Activated CD8-positive, alpha-beta T cell treated with anti-CD3 and anti-CD28 coated beads for 36 hours (primary cell): ENCODE data around the gene CLDN19. TPM values are rescaled to one million over a fixed set of nuclear protein-coding genes. Genes with fewer than 3 reads are reported as not detected.

Experiments
- ATAC-seq: fragments of 200-7000 bp; cut with Tn5 transposase; one replicate; pipeline ENCODE4 v1.10.0; 2021; ENCODE audit warnings: mild to moderate bottlenecking, moderate library complexity
- CTCF ChIA-PET: fragments of 350-600 bp; sonication (Branson Sonifier 250); formaldehyde crosslinking; loops from one replicate; lab custom pipeline; 2021; ENCODE audit warnings: antibody characterized with exemption; lab: Charles Lee
- POLR2A ChIA-PET: fragments of 350-600 bp; sonication (Branson Sonifier 250); formaldehyde crosslinking; loops from one replicate; lab custom pipeline; 2021; ENCODE audit warnings: antibody characterized with exemption; lab: Charles Lee
- DNase-seq: peaks from one replicate; pipeline ENCODE4 v3.0.0-alpha.2; 2020
- H3K27ac Mint-ChIP-seq: one replicate; pipeline ENCODE4 v1.8.0; 2021; ENCODE audit warnings: mild to moderate bottlenecking, mixed read lengths
- H3K27me3 Mint-ChIP-seq: one replicate; pipeline ENCODE4 v1.8.0; 2021; ENCODE audit warnings: mixed read lengths
- H3K36me3 Mint-ChIP-seq: one replicate; pipeline ENCODE4 v1.8.0; 2021; ENCODE audit warnings: low read depth, mixed read lengths
- H3K4me1 Mint-ChIP-seq: one replicate; pipeline ENCODE4 v1.8.0; 2021; ENCODE audit warnings: low read depth, mixed read lengths
- H3K4me3 Mint-ChIP-seq: one replicate; pipeline ENCODE4 v1.8.0; 2021; ENCODE audit warnings: mild to moderate bottlenecking, moderate library complexity, mixed read lengths
- H3K9me3 Mint-ChIP-seq: one replicate; pipeline ENCODE4 v1.8.0; 2021; ENCODE audit warnings: mixed read lengths
- intact Hi-C: fragments of 100-400 bp; cut with micrococcal nuclease; formaldehyde crosslinking; loops from one replicate; pipeline ENCODE4 v1.10.0; 2022
- total RNA-seq, 2 experiments: library from RNA; stranded (reverse); gene quantifications; one replicate each; pipeline ENCODE4 v1.2.3, GENCODE V29; 2021
- TF ChIP-seq, protein P1 (sequence below): fragments of 200-600 bp; IDR thresholded peaks from one replicate; pipeline ENCODE4 v1.8.0; 2022; ENCODE audit warnings: antibody characterized with exemption, mild to moderate bottlenecking

CLDN19 gene
- not detected for total RNA-seq

DNA sequence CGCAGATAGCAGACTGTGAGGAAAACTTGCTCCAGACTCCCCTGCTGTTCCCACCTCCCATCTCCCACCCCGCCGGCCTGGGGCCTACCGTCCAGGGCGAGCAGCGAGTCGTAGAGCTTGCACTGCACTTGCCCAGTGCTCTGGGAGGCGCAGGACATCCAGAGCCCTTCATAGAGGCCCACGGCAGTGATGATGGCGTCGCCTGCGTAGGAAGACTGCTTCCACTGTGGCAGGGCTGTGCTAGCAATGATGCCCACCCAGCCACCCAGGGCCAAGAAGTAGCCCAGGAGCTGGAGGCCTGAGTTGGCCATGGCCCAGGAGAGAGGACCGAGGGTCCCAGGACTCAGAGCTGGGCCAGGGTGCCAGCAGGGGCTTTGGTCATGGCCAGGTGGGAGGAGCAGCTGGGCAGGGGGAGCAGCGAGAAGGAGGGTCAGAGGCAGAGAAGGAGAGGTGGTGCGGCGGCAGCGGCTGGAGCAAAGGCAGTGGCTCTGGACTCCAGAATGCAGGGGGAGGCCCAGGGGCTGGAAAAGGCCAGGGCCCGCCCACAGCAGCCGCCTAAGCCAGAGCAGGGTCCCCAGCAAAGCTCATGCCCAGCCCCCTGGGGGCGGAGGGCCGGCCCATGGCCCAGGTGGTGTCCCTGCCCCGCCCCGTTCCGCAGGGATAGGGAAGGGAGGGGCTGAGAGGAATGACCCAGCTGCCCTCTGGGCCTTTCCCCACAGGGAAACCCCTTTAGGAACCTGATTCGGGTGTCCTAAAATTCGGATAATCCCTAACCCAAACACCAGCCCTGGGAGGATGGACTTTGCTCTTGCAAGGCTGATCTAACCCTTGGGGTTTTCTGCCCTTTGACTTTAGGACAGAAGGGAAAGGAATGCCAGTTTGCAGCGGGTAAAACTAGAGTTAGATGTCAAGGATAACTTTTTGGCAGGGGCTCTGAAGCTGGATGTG lies at the start of gene CLDN19:
Gene CLDN19, minus strand, starts transcription at position 484 of the 948 bp plus-strand sequence. Its CDS starts 173 bp downstream, at position 311.
- intact Hi-C loops: no loop called here
- ATAC-seq: no peak
- H3K27ac Mint-ChIP-seq: no peak within 1 kb of the TSS
- H3K4me3 Mint-ChIP-seq: no peak within 1 kb of the TSS
- ChIA-PET CTCF (no interaction called here), POLR2A (interaction anchor here (0.7 to 1.3 kb wide), 2 partner anchors 18 to 57 kb away, joined by 3 to 4 read pairs; no protein-coding TSS in a partner anchor)
- H3K4me1 Mint-ChIP-seq: peaks cover 7% of the 10 kb centered on the region
- H3K9me3 Mint-ChIP-seq: no peaks in the 10 kb centered on the region
- no peaks in the 10 kb centered on the region for H3K36me3 Mint-ChIP-seq
- DNase-seq: no peak
- H3K27me3 Mint-ChIP-seq: no peaks in the 10 kb centered on the region
- TF ChIP-seq, protein P1, sequence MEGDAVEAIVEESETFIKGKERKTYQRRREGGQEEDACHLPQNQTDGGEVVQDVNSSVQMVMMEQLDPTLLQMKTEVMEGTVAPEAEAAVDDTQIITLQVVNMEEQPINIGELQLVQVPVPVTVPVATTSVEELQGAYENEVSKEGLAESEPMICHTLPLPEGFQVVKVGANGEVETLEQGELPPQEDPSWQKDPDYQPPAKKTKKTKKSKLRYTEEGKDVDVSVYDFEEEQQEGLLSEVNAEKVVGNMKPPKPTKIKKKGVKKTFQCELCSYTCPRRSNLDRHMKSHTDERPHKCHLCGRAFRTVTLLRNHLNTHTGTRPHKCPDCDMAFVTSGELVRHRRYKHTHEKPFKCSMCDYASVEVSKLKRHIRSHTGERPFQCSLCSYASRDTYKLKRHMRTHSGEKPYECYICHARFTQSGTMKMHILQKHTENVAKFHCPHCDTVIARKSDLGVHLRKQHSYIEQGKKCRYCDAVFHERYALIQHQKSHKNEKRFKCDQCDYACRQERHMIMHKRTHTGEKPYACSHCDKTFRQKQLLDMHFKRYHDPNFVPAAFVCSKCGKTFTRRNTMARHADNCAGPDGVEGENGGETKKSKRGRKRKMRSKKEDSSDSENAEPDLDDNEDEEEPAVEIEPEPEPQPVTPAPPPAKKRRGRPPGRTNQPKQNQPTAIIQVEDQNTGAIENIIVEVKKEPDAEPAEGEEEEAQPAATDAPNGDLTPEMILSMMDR: no peak

GRCh38 chr1:42788021-42788420 lies 48.0 kb upstream of the CLDN19 start:
- Mint-ChIP-seq H3K9me3 (no peaks in the 10 kb centered on the region), H3K4me3 (no peak overlapping the region), H3K27me3 (no peaks in the 10 kb centered on the region), H3K4me1 (peaks cover 11% of the 10 kb centered on the region), H3K27ac (no peak overlapping the region), H3K36me3 (peaks cover 10% of the 10 kb centered on the region)
- ATAC-seq (no peak), DNase-seq (no peak)
- CTCF ChIA-PET: interaction anchor here (1.4 kb wide), 1 partner anchor 286 kb away, joined by 6 read pairs; no protein-coding TSS in a partner anchor
- intact Hi-C loops: no loop called here
- TF ChIP-seq, protein P1: no peak
- POLR2A ChIA-PET: no interaction called here

- TF ChIP-seq, protein P1: no peak
- ChIA-PET CTCF (no interaction called here), POLR2A (interaction anchor here (1.1 kb wide), 1 partner anchor 19 kb away, joined by 3 read pairs; the partner anchor contains the start of genes C1orf50 and P3H1)
- Mint-ChIP-seq H3K4me3 (no peak overlapping the region), H3K4me1 (peaks cover 11% of the 10 kb centered on the region), H3K36me3 (peaks cover 15% of the 10 kb centered on the region), H3K27ac (peak overlapping the region; percentile 65), H3K27me3 (no peaks in the 10 kb centered on the region), H3K9me3 (no peaks in the 10 kb centered on the region)
- no peak for DNase-seq
- intact Hi-C loops: no loop called here
- ATAC-seq: no peak
These were observed 46.1 kb upstream of the CLDN19 start for GRCh38 chr1:42786097-42786496.

DNA sequence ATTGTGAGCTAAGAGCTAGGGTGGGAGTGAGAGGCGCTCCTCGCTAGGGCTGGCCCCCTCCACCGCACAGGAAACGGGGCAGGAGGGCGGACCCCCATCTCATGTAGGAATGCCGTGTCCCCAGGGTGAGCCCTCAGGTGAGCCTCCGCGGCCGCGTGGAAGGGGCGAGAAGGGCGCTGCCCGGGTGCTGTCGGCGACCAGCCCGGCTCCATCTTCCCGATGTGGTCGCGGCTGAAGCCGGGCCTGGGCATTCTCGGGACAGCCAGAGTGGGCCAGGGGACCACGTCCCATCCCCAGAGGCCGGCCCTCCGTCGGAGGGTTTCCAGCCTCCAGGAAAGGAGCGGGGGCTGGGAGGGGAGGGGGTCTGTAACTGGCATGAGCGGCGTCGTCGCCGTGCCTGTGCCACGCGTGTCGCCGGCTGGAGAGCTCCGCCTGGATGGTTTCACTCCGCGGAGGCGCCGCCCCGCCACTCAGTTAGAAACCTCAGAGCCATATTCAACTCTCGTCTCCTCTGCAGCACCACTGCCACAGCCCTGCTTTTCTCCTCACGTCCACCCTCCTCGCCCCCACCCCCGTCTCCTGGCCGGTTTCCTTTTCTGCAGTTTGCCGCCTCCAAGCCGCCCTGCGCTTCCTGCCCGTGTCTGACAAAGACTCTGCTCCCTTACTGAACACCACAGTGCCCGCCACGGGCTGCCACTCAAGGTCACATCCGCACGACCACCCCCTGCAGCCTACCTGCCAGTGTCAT lies 45.1 kb upstream of the CLDN19 start, which contains the start of gene TMEM269:
Gene TMEM269, plus strand, starts transcription at position 46 of the 748 bp plus-strand sequence. CDS start 4,903 bp downstream, outside the sequence.
- peak within 1 kb of the TSS; percentile 65 for H3K27ac Mint-ChIP-seq
- ATAC-seq (peak; percentile 89), DNase-seq (peak; percentile 74)
- peak within 1 kb of the TSS; percentile 62 for H3K4me3 Mint-ChIP-seq
- H3K27me3 Mint-ChIP-seq: no peaks in the 10 kb centered on the region
- H3K36me3 Mint-ChIP-seq: peaks cover 22% of the 10 kb centered on the region
- ChIA-PET CTCF (interaction anchor here (0.6 to 1.0 kb wide), 2 partner anchors 16 to 290 kb away, joined by 3 to 4 read pairs; no protein-coding TSS in a partner anchor), POLR2A (interaction anchor here (1.0 to 1.8 kb wide), 2 partner anchors 31 to 129 kb away, joined by 3 to 4 read pairs; no protein-coding TSS in a partner anchor)
- intact Hi-C loops: no loop called here
- peaks cover 11% of the 10 kb centered on the region for H3K4me1 Mint-ChIP-seq
- H3K9me3 Mint-ChIP-seq: no peaks in the 10 kb centered on the region
- TF ChIP-seq, protein P1: no peak
